Panc1 (cell line): Measurements from ENCODE around the gene AGAP1.

Experiments
- CTCF ChIP-seq: fragments of 450-650 bp; IDR thresholded peaks from 2 replicates; pipeline ENCODE4 v1.5.1; 2017; ENCODE audit warnings: mild to moderate bottlenecking
- POLR2AphosphoS5 ChIP-seq: IDR thresholded peaks from 2 replicates; pipeline ENCODE4 v1.6.1; 2012; ENCODE audit warnings: mild to moderate bottlenecking, low read depth, low read length, moderate library complexity
- REST ChIP-seq, 2 experiments: IDR thresholded peaks; 2 replicates each; pipeline ENCODE4 v1.6.1; 2011 to 2012; ENCODE audit warnings: low read depth in 2 of 2, control low read depth in 1 of 2, low read length in 1 of 2, mild to moderate bottlenecking in 1 of 2, moderate library complexity in 1 of 2; ENCODE audit not compliant: insufficient read depth in 1 of 2
- SIN3A ChIP-seq: IDR thresholded peaks from 2 replicates; pipeline ENCODE4 v1.6.1; 2012; ENCODE audit warnings: low read depth, mild to moderate bottlenecking, low read length, moderate library complexity, borderline replicate concordance; ENCODE audit not compliant: insufficient read depth

GRCh38 chr2:235458839-235459273 lies 35.0 kb upstream of the AGAP1 start:
- no peak for TF ChIP-seq CTCF
- TF ChIP-seq POLR2AphosphoS5, result no peak
- no peak for TF ChIP-seq SIN3A
- TF ChIP-seq REST (IDR thresholded peaks at IDR 0.05; ENCODE audit: insufficient read depth in 1 of 2, low read depth in 2 of 2, low read length in 1 of 2), result no peak
